B cell (primary cell): ENCODE data around the gene DDX20.

Experiments
- EZH2 ChIP-seq: IDR thresholded peaks from 2 replicates; pipeline ENCODE4 v1.6.1; 2012; ENCODE audit warnings: borderline replicate concordance, low read depth, mild to moderate bottlenecking, moderate library complexity, low read length; ENCODE audit not compliant: insufficient read depth, poor library complexity, severe bottlenecking
- TF ChIP-seq, protein P1 (sequence below): fragments of 200-600 bp; IDR thresholded peaks from one replicate; pipeline ENCODE4 v1.8.0; 2022; ENCODE audit warnings: antibody characterized with exemption, mild to moderate bottlenecking

GRCh38 chr1:111729946-111730681 lies 25.6 kb upstream of the DDX20 start:
- TF ChIP-seq, protein P1, sequence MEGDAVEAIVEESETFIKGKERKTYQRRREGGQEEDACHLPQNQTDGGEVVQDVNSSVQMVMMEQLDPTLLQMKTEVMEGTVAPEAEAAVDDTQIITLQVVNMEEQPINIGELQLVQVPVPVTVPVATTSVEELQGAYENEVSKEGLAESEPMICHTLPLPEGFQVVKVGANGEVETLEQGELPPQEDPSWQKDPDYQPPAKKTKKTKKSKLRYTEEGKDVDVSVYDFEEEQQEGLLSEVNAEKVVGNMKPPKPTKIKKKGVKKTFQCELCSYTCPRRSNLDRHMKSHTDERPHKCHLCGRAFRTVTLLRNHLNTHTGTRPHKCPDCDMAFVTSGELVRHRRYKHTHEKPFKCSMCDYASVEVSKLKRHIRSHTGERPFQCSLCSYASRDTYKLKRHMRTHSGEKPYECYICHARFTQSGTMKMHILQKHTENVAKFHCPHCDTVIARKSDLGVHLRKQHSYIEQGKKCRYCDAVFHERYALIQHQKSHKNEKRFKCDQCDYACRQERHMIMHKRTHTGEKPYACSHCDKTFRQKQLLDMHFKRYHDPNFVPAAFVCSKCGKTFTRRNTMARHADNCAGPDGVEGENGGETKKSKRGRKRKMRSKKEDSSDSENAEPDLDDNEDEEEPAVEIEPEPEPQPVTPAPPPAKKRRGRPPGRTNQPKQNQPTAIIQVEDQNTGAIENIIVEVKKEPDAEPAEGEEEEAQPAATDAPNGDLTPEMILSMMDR = no peak
- TF ChIP-seq EZH2 = no peak
